NCI-H2029 treated with DMSO at 0.1 percent for 48 hours (cell line): ENCODE data around the gene KRT16.
"Not testable (repeated sequence)": the region's sequence is repeated elsewhere in the genome, so short reads cannot be mapped to it uniquely, and the experiment has no call there.

Experiments
- DNase-seq: peaks from one replicate; lab custom pipeline; 2025; lab: John Stamatoyannopoulos, UW

KRT16 gene

DNA sequence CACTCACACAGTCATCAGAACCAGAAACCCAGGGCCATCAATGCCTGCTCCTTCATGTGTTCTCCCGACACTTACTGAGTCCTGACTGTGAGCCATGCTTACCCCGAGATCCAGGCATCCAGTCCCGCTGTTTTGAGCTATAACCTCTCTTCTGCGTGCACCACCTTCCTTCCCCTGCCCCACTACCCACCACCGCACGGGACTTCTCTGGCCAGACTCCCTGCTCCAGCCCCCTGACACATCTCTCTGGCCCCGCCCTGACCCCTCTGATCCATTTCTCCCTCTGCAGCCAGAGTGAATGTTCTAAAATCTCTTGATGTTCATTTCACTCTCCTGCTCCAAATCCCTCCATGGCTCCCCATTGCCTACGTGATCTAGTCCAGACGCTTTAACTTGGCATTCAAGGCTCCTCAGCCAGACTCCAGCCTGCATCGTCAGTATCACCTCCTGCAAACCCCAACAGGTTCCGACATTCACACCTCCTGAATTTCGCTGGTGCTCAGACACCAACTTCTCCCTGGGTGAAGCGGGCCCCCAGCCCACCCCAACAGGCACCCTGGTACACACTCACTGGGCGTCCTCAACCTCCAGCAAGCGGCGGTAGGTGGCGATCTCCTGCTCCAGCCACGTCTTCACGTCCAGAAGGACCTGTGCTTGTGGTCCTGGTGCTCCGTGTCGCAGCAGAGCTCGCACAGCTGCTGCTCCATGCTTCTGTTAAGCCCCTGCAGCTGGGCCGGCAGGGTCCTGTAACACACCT, 14.9 kb upstream of the KRT16 start:
- no peak for DNase-seq

DNA sequence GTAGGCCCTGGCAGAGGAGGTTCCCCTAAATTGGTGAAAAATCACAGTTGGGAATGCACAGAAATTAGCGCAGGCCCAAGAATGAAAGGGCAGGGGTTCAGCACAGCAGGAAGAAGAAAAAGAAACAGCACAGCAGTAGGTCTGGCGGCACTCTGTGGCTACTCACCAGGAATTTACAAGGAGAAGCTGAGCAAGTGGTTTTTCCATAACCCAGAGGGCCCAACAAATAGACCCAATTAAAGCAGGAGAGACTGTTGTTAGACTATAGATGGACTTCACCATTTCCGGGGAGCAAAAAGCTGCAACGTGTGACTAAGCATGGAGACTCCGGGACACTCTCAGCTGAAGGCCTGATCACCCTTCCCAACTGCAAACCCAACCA, 14.3 kb upstream of the KRT16 start:
- DNase-seq: not testable (repeated sequence)

DNA sequence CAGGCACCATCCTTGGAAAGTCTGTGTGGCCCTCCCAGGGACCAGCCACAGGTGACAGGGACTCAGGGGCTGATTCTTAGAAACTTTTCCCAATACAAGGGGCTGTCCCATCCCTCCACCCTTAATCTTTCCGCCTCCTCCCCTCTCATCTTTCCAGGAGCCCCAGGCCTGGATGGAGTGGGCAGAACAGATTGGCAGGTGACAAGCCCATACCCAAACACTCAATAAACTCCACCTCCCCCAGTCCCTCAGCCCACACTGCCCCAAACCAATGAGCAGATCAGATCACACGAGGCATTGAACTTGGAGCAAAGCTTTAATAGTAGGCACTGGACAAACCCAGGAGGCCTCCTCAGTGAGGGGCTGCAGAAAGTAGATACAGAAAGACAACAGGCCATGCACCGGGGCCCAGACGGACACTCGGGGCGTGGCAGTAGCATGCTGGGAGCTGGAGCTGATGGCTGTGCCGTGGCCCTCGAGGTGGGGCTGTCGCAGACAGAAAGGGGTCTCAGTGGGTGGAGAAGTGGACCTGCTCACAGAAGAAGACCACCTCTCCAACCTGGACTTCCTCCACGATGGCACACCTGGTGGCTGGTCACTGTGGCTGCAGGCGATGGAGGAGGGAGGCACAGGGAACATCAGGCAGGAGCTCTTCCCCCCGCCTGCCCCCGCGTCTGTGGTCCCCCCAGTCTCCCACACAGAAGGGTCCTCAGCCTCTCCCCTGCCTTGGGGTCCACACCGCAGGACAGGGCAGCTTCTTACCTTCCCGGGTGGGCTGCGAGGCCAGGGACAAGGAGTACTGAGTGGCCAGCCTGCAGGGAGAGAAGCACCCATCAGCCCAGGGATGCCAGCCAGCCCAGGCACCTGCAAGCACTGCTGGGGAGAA, 13.7 kb upstream of the KRT16 start:
- not testable (repeated sequence) for DNase-seq

DNA sequence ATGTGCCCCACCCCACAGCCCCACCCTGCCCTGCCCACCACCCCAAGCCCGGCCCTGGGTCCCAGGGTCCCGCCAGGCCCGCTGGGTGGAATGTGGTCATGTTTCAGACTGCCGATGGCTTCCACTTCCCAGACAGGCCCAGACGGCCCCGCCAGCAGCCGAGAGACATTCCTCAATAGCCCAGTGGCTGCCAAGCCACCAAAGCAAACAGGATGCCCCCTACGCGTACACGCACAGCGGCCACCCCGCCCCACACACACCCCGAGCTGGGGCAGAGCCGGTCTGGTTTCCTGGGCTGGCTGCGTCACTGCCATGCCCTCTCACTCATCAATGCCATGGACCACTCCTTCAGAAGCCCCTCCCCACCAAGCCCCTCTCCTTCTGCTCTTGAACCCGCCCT, 13.0 kb upstream of the KRT16 start:
- DNase-seq: no peak

DNA sequence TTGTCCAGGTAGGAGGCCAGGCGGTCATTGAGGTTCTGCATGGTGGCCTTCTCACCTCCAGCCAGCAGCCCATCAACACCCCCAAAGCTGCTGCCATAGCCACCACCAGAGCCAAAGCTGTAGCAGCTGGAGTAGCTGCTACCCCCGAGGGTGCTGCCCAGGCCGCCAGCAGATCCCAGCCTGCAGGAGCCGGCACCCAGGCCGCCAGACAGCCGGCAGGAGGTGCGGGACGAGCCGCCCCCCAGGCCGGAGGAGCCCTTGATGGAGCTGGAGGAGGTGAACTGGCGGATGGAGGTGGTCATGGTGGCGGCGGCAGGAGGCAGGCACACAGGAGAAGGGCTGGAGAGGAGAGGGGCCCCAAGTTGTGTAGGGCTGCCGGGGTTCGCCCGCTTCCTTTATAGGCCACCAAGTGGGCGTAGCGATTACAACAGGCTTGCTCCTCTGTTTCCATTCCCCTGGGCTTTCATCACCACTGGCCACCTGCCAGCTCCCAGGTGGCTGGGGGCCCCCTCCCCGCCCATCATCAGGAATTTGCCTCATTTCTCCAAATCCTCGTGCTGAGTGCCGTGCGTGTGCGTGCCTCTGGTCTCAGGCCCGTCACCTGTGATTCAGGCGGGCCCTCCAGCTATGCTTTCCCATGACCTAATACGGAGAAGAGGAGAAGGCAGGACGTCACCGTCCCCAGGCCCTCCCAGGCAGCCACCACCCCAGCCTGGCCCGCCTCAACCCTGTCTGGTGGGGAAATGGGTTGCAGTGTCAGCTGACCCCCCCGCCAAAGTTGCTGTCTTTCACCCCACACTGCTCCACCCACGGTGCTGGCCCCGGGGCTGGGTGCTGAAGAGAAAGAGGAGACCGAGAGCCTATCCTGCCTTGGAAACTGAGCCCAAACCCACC, 11.9 kb upstream of the KRT16 start, which contains the start of gene KRT17:
Gene KRT17, minus strand, starts transcription at position 368 of the 894 bp plus-strand sequence. Its CDS starts 66 bp downstream, at position 302.
- DNase-seq: no peak

DNA sequence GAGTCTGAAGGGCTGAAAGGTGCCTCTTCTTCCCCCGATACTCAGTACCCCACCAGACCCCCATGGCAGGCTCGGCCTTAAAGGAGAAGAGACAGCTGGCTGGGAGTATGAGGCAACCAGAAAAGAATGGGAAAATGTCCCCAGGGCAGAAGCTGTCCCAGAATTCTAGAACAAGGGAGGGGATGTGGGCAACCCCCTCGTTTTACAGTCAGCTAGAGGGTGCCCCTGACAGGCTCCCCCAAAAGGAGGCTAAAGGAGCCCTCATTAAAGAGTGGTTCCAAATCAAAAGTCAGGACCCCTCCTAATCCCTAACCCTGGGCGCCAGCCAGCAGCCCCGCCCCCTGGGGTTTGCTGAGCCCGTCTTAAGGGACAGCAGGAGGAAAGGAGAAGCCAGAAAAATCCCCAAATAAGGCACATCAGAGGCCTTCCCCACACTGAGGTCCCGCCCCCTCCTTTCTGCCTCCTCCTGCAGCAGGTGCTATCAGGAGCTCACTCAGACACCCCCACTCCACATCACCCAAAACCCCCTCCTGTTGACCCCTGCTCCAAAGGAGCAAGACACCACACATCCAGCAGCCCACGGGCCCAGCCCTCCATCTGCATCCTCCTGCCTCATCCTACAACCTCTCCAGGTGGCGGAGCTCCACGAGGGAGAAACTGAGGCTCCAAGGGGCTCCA, 10.8 kb upstream of the KRT16 start:
- not testable (repeated sequence) for DNase-seq

DNA sequence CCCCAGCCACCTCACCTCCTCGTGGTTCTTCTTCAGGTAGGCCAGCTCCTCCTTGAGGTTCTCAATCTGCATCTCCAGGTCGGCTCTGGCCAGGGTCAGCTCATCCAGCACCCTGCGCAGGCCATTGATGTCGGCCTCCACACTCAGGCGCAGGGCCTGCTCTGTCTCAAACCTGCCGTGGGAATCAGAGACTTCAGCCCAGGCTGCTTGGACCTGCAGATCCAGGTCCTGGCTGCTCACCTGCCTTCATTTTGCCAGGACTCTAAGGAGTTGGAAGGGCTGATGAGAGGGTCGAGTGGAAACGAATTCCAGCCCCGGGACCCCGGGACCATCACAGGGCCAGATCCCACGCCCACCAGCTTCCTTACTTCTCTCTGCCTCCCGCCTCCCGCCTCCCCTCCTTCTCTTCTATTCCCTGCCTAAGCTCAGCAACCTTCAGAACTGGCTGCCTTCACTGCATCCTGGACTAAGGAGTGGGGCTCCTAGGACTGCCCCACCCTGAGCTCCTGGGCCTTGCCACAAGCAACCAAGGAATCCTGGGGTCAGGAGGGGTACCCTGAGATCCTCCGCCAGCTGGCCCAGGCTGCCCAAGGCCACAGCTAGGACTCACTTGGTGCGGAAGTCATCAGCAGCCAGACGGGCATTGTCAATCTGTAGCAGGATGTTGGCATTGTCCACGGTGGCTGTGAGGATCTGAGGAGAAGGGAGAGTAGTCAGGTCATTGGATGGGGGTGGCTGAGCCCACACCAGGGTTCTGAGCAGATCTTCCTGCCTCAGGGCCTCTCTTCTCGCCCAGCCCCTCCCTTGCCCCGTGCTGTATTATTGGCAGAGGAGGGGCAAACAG, 10.0 kb upstream of the KRT16 start:
- not testable (repeated sequence) for DNase-seq

DNA sequence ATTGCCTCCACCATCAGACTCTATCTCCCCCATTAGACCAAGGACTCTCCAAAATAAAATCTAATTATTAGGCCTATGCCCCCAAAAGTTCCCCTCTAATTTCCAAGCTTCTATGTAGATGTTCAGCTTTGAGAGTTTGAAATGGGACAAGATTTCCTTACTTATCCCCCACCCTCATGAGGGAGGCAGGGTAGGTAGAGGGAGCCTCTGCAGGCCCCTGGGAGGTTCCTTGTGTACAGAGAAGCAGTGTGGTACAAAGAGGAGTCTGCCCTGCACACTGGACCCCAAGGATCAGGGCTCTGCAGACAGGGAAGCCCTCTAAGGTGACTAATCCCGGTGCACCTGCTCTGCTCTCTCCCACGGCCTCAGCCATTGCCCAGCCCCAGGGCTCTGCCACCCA, 9.3 kb upstream of the KRT16 start:
- DNase-seq: no peak

DNA sequence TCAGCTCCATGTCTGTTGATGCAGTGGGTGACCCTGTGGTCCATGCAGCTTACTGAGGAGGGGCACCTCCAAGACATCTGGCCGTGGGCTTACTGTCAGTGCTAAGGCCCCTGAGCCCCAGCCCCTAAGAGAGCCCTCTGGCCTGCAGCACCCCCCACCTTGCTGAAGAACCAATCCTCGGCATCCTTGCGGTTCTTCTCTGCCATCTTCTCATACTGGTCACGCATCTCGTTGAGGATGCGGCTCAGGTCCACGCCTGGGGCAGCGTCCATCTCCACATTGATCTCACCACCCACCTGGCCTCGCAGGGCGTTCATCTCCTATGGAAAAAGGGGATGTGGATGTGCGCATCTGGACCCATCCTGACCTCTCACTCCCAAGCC, 8.9 kb upstream of the KRT16 start:
- not testable (repeated sequence) for DNase-seq

DNA sequence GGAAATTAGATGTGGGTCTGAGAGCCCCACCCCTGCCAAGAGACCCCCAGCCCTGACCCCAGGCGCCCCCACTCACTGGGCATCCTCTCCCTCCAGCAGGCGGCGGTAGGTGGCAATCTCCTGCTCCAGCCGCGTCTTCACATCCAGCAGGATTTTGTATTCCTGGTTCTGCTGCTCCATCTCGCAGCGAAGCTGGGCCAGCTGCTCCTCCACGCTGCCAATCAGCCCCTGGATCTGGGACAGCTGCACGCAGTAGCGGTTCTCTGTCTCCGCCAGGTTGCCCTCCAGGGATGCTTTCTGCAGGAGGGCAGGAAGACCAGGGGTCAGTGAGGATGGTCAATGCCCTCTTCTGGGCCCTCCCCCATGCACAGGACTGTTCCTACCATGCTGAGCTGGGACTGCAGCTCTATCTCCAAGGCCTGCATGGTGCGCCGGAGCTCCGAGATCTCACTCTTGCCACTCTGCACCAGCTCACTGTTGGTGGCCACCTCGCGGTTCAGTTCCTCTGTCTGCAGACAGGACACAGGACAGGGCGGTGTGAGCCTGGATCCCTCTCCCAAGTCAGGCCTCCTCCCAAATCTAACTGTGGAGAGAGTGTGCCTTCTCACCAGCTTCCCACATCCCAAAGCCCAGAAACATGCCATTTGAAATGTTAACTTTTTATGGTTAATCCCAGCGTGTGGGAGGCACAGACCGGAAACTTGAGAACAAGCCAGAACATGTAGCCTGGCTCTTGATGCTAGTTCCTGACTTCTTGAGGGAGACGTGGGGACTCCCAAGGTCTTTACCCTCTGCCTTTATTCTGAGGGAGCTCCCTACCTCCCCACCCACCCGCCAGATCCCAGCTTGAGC, 8.2 kb upstream of the KRT16 start:
- DNase-seq: no peak

DNA sequence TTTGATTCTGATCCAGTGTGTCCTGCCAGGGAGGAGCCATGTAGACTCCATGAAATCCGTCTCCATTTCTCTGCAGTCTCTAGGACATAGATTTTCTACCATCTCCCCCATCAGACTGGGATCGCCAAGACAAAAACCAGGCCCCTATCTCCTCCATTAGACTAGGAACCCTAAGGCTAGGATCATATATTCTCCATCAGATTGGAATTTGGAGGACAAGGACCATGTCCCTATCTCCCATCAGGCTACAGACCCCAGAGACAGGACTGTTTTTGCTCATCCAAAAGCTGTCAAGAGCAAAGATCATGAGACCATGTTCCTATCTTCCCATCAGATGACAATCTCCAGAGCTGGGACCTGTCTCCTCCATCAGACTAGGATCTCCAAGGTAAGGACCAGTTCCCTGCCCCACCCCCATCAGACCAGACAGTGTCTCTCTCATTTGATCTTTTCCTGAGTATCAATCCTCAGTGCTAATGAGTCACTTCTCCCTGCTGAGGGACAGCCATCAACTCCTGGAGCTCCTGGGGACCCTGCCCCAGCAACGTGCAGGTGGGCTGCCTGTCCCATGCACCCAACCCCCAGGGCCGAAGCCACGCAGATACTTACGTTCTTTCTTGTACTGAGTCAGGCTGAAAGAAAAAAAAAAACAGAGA, 7.5 kb upstream of the KRT16 start:
- DNase-seq: not testable (repeated sequence)

DNA sequence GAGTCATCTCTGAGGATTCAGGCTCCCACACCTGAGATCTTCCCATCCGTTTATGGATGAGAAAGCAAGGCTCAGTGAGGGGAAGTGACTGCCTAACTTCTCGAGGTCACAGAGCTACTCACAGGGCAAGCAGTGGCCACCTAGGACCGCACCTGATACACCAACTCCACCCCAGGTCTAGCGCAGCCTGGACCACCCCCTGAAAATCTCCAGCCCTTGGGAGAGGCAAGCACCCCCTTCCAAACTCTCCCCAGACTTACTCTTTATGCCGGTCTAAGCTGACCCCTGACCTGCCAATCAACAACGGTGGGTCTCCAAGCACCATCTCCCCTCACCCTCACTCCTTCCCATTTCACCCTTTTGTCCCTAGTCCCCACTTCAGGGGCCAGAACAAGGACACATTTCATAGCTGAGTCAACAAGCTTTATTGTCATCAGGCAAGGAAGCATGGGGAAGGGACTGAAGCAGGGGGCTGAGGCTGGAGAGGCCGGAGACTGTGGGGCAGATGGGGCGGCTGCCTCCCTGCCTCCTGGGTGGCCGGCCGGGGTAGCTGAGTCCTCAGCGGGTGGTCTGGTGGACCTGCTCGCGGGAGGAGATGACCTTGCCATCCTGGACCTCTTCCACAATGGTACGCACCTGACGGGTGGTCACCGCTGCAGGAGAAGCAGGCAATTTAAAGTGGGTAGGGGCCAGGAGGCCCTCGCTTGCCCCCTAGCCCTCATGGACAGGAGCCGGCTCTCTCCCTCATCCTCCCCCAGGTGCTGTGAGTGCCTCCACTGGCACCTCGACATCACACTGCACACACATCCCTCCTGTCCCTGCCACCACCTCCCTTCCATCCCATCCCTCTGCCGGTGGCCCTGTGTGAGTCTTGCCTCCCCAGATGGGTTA, 6.7 kb upstream of the KRT16 start:
- DNase-seq: no peak

DNA sequence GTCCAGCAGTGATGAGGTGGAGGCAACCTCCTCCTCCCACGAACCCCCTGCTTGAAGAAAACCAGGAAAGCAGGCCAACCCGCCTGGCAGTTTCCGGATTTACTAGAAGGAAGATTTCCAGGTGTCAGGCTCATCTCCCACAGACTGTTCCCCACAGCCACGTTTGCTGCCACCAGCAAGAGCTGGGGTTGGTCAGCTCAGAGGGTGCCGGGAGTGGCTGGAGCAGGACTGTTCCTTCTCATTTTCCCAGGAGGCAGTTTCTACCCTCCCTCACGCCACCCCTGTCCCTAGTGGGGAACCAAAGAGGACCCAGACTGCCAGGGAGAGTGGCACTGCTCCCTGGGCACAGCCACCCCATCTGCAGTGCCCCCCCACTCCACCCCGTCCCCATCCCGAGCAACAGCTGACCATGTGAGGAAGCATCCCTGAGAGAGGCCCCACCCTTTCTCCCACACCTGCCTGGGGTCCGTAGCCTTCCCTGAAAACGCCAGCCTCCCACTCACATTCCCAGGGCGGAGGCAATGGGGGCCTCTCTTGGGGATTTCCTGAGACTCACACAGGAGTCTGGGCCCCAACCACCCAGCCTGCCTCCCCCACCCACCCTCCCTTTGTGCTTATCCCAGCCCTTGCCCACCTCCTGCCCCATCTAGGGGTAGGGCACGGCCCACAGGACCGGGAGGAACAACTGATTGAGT, 5.9 kb upstream of the KRT16 start:
- DNase-seq: no peak

DNA sequence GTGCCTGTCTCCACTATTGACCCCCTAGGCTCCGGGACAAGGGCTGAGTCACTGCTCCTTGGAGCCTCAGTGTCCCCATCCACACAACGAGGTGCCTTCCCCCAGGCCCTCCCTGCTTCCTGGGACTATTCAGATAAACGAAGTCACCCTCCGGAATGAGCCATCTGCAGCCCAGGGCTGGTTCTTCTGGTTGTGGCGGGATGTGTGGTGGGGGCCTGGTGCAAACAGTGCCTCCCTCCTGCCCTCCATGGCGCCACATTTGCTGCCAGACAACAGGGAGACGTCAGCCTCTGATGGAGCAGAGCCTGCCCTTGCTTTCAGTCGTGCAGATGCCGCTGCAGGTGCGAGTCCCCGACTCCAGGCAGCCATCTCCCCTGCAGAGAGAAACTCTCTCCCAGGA, 5.1 kb upstream of the KRT16 start:
- no peak for DNase-seq

DNA sequence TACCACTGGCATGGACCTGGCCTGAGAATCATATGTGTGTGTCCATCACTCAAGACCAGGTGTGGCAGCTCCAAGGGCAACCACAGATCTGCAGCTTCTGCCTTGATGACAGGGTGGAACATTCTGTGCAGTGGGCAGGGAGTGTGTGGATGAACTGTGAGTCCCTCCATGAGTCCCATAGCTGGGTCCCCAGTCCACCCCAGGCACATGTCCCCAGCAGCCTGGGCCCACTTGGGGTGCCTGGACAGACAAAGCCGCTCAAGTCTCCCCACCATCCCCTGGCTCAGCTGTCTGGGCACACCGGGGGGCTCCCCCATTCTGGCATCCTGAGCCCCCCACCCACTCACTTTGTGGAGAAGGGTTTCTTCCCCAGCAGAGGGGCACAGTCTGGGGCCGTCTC, 4.6 kb upstream of the KRT16 start:
- no peak for DNase-seq

DNA sequence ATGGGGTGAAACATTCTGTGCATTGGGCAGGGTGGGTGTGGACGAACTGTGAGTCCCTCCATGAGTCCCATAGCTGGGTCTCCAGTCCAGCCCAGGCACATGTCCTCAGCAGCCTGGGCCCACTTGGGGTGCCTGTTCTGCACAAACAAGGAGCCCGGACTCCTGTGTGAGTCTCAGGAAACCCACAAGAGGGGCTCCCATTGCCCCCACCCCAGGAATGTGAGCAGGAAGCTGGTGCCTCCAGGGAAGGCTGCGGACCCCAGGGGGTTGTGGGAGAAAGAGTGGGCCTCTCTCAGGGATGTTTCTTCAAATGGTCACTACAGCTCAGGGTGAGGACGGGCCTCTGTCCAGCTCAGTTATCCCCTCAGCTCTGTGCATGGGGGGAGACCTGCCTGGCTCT, 3.9 kb upstream of the KRT16 start:
- not testable (repeated sequence) for DNase-seq

DNA sequence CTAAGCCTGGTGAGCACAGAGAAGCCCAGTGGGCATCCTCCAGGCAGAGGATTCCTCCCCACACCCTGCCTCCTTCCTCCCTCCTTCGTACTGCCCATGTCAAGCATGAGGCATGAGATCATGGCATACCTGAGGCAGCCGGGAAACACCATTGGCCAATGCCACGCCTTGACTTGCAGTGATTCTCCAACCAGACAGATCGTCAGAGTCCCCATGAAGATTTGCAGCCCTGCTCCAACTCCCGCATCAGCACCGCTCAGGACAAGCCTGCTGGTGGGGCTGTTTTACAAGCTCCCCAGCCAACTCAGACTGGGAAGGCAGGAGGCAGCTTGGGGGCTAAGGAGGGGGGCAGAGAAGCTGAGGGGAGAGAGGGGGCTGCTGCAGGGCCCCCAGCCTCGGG, 2.9 kb upstream of the KRT16 start:
- no peak for DNase-seq

DNA sequence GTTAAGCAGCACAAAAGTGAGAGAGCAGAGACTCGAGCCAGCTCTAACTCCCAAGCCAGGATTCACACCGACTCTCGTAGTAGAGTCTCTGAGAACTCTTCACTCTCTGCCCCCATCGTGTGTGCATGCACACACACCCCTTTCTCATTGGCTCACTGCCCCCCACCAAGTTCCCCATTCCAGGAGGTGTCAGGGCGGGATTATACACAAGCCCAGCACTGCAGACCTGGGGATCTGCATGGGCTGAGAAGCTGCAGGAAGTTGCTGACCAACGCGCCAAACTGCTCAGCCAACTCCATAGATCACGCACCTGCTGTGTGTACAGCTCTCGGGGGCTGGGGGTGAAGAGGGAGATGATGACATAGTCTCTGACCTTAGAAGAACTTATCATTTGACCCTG, 2.2 kb upstream of the KRT16 start:
- DNase-seq: not testable (repeated sequence)
